Ascending aorta (tissue), 2 donors: Measurements from ENCODE around the gene CRIP3. TPM values are rescaled to one million over a fixed set of nuclear protein-coding genes. Genes with fewer than 3 reads are reported as not detected.

Experiments
- DNase-seq, 2 donors: peaks; one replicate each; pipeline ENCODE4 v3.0.0-alpha.2; 2019; ENCODE audit warnings: low spot score in 2 of 2
- H3K27ac ChIP-seq, 2 donors: fragments of 200-600 bp; sonication (generic); one replicate each; pipeline ENCODE4 v1.5.1; 2016 to 2017; ENCODE audit warnings: mild to moderate bottlenecking in 1 of 2
- H3K27me3 ChIP-seq: fragments of 200-600 bp; sonication (generic); one replicate; pipeline ENCODE4 v1.5.1; 2017
- H3K36me3 ChIP-seq, 2 donors: fragments of 200-600 bp; sonication (generic); one replicate each; pipeline ENCODE4 v1.5.1; 2016
- H3K4me1 ChIP-seq, 2 donors: fragments of 200-600 bp; sonication (generic); one replicate each; pipeline ENCODE4 v1.5.1; 2016 to 2017; ENCODE audit warnings: mild to moderate bottlenecking in 1 of 2
- H3K4me3 ChIP-seq, 2 donors: fragments of 200-600 bp; sonication (generic); one replicate each; pipeline ENCODE4 v1.5.1; 2016 to 2017; ENCODE audit warnings: mild to moderate bottlenecking in 1 of 2
- H3K9me3 ChIP-seq, 2 donors: fragments of 200-600 bp; sonication (generic); one replicate each; pipeline ENCODE4 v1.5.1; 2016
- CTCF ChIP-seq, 3 experiments: fragments of 200-600 bp in 2 of 3; fragments of 450-650 bp in 1 of 3; sonication (generic) in 2 of 3; IDR thresholded peaks; one replicate each; pipeline ENCODE4 v1.5.1; 2016 to 2019; ENCODE audit warnings: antibody characterized with exemption in 3 of 3, mild to moderate bottlenecking in 1 of 3, moderate library complexity in 1 of 3
- intact Hi-C: fragments of 100-400 bp; cut with DNase I; formaldehyde crosslinking; loops from one replicate; pipeline ENCODE4 v1.15.1; 2023
- total RNA-seq: library from RNA; depleted of rRNA; stranded (reverse); fragments of >200 nt; gene quantifications from one replicate; pipeline ENCODE4 v1.1.0, GENCODE V29; 2016

CRIP3 gene
- total RNA-seq, 1 donor from 2014 or later, result not detected

DNA sequence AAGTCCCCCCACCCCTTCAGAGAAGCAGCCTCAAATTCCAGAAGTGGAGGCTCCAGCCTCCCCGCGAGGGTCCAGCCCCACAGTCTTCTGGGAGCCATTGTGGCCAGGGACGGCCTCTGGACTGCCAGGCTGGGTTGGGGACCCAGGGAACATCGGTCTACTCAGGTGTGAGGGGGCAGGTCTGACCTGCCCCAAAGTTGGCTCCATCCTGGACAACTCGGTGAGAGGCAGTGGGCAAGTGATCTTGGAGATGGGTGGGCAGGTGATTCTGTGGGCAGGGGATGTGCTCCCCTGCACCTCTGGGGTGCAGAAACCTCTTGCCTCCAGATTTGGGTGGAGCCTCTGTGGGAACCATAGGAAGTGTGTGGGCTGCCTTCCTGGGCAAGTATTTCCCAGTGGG is 22.8 kb downstream of the CRIP3 start:
- DNase-seq, result no peak
- no peak for TF ChIP-seq CTCF (IDR thresholded peaks at IDR 0.05)
- H3K27me3 ChIP-seq, result no peaks in the 10 kb centered on the region
- H3K4me1 ChIP-seq, result no peaks in the 10 kb centered on the region
- H3K36me3 ChIP-seq, result no peaks in the 10 kb centered on the region
- no peaks in the 10 kb centered on the region for H3K9me3 ChIP-seq
- intact Hi-C loops, result no loop called here
- H3K4me3 ChIP-seq, result no peak overlapping the region
- H3K27ac ChIP-seq, result no peak overlapping the region

DNA sequence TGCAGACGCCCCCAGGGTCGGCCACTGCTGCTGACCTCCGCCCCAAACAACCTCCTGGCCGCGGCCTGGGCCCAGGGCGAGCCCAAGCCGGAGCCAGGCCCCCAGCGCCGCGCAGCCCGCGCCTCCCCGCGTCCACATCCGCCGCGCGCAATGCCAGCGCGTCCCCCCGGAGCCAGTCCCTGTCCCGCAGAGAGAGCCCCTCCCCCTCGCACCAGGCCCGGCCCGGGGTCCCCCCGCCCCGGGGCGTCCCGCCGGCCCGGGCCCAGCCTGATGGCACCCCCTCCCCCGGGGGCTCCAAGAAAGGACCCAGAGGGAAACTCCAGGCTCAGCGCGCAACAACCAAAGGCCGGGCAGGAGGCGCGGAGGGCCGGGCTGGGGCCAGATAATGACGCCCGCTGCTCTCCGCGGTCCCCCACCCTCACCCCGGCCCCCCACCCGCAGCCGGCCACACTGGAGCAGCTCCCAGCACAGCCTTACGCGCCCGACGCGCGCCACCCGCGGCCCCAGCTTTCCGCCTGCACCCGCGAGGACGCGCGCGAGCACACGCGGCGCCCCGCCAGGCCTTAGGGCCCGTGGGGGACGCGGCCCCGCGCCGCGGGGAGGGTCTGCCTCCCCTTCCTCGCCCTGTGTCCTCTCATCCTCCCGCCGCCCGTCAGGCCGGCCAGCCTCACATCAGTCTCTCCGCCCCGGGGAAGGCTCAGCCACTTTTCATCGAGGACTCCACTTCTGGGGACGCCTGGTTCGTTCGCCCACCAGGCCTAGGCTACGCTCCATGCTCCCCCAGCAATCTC is 23.4 kb downstream of the CRIP3 start:
- Histone ChIP-seq H3K27ac (no peak overlapping the region), H3K9me3 (no peaks in the 10 kb centered on the region), H3K36me3 (no peaks in the 10 kb centered on the region), H3K4me1 (no peaks in the 10 kb centered on the region), H3K27me3 (no peaks in the 10 kb centered on the region), H3K4me3 (no peak overlapping the region)
- intact Hi-C loops, result no loop called here
- DNase-seq, result no peak
- no peak for TF ChIP-seq CTCF (IDR thresholded peaks at IDR 0.05)

- DNase-seq, result no peak
- Histone ChIP-seq H3K4me3 (no peak overlapping the region), H3K4me1 (no peaks in the 10 kb centered on the region), H3K27ac (no peak overlapping the region), H3K9me3 (no peaks in the 10 kb centered on the region), H3K27me3 (no peaks in the 10 kb centered on the region), H3K36me3 (no peaks in the 10 kb centered on the region)
- no peak for TF ChIP-seq CTCF (IDR thresholded peaks at IDR 0.05)
- intact Hi-C loops, result no loop called here
Observed at GRCh38 chr6:43283905-43284304, 24.7 kb downstream of the CRIP3 start.

- intact Hi-C loops, result no loop called here
Observed at GRCh38 chr6:43283514-43283901, 25.1 kb downstream of the CRIP3 start.

DNA sequence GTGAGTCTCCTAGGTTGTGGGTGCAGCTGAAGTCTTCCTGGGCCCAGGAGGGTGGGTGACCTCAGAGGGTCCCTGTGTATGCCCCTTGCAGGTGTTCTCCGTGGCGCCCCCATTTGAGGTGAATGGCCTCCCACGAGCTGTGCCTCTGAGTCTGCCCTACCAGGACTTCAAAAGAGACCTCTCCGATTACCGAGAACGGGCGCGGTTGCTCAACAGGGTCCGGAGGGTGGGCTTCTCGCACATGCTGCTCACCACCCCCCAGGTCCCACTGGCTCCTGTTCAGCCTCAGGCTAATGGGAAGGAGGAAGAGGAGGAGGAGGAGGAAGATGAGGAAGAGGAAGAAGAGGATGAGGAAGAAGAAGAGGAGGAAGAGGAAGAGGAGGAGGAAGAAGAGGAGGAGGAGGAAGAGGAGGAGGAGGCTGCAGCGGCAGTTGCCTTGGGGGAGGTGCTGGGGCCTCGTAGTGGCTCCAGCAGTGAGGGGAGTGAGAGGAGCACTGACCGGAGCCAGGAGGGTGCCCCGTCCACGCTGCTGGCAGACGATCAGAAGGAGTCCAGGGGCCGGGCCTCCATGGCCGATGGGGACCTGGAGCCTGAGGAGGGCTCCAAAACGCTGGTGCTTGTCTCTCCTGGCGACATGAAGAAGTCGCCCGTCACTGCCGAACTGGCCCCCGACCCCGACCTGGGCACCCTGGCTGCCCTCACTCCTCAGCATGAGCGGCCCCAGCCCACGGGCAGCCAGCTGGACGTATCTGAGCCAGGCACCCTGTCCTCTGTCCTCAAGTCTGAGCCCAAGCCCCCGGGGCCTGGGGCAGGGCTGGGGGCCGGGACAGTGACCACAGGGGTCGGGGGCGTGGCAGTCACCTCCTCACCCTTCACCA is 25.8 kb downstream of the CRIP3 start:
- H3K36me3 ChIP-seq, result no peaks in the 10 kb centered on the region
- no peaks in the 10 kb centered on the region for H3K27me3 ChIP-seq
- no peaks in the 10 kb centered on the region for H3K9me3 ChIP-seq
- no peak overlapping the region for H3K27ac ChIP-seq
- H3K4me1 ChIP-seq, result no peaks in the 10 kb centered on the region
- no peak overlapping the region for H3K4me3 ChIP-seq
- TF ChIP-seq CTCF (IDR thresholded peaks at IDR 0.05), result no peak
- DNase-seq, result no peak
- intact Hi-C loops, result no loop called here

More at GRCh38 chr6:43283514-43283901, 25.1 kb downstream of the CRIP3 start:
- Histone ChIP-seq H3K27me3 (no peaks in the 10 kb centered on the region), H3K4me1 (no peaks in the 10 kb centered on the region), H3K36me3 (no peaks in the 10 kb centered on the region), H3K9me3 (no peaks in the 10 kb centered on the region), H3K27ac (no peak overlapping the region), H3K4me3 (no peak overlapping the region)
- no peak for DNase-seq
- no peak for TF ChIP-seq CTCF (IDR thresholded peaks at IDR 0.05)
